H1 (cell line): Measurements from ENCODE around the gene SEC11A. TPM values are rescaled to one million over a fixed set of nuclear protein-coding genes. Genes with fewer than 3 reads are reported as not detected.

Experiments
- CTCF ChIA-PET: fragments of 300-600 bp; sonication (Branson Sonifier 250); formaldehyde crosslinking; loops from one replicate; lab custom pipeline; 2021; ENCODE audit not compliant: partially characterized antibody; lab: Charles Lee
- POLR2A ChIA-PET: fragments of 300-600 bp; sonication (Branson Sonifier 250); formaldehyde crosslinking; loops from one replicate; lab custom pipeline; 2021; ENCODE audit warnings: inconsistent platforms; ENCODE audit not compliant: partially characterized antibody; lab: Charles Lee
- DNase-seq, 2 experiments: peaks; one replicate each; pipeline versions ENCODE4 v3.0.0 to v3.0.0-alpha.2; 2010 to 2022; ENCODE audit warnings: low spot score in 2 of 2, low read depth in 1 of 2, mixed read lengths in 1 of 2
- FAIRE-seq: peaks from 2 replicates; lab custom pipeline; 2011; peaks lifted over from hg19 to GRCh38; lab: Jason Lieb, UNC
- H2AFZ ChIP-seq: 2 replicates; pipeline ENCODE4 v1.8.1; 2012; ENCODE audit warnings: low read length, inconsistent platforms
- H2AK5ac ChIP-seq: 2 replicates; pipeline ENCODE4 v1.6.1; 2013; ENCODE audit warnings: low read depth, low read length
- H2BK120ac ChIP-seq: replicated peaks from 2 replicates; pipeline ENCODE3; 2013; ENCODE audit warnings: low read depth, low read length, inconsistent platforms
- H2BK12ac ChIP-seq: 2 replicates; pipeline ENCODE4 v1.6.1; 2013; ENCODE audit warnings: low read depth, low read length
- H2BK15ac ChIP-seq: 2 replicates; pipeline ENCODE4 v1.6.1; 2013; ENCODE audit warnings: low read length
- H2BK20ac ChIP-seq: 2 replicates; pipeline ENCODE4 v1.6.1; 2013; ENCODE audit warnings: low read length
- H2BK5ac ChIP-seq: 2 replicates; pipeline ENCODE4 v1.6.1; 2013; ENCODE audit warnings: low read depth, low read length
- H3K14ac ChIP-seq: 2 replicates; pipeline ENCODE4 v1.6.1; 2013; ENCODE audit warnings: inconsistent platforms; ENCODE audit not compliant: insufficient read length
- H3K18ac ChIP-seq: 2 replicates; pipeline ENCODE4 v1.6.1; 2013; ENCODE audit warnings: low read length; ENCODE audit errors: extremely low read depth
- H3K23ac ChIP-seq: 2 replicates; pipeline ENCODE4 v1.6.1; 2013; ENCODE audit warnings: inconsistent platforms; ENCODE audit not compliant: insufficient read length
- H3K23me2 ChIP-seq: 2 replicates; pipeline ENCODE4 v1.6.1; 2013; ENCODE audit warnings: low read depth, low read length
- H3K27ac ChIP-seq: 2 replicates; pipeline ENCODE4 v1.6.1; 2011; ENCODE audit warnings: low read depth, low read length, inconsistent platforms
- H3K27me3 ChIP-seq, 4 experiments: replicated peaks in 1 of 4; 1 replicate in 1 of 4; 2 replicates in 3 of 4; pipeline versions ENCODE4 v1.6.1 to v1.8.1; 2011 to 2013; ENCODE audit warnings: low read length in 3 of 4, mild to moderate bottlenecking in 3 of 4, inconsistent platforms in 2 of 4, mixed read lengths in 2 of 4, moderate library complexity in 1 of 4; ENCODE audit not compliant: control insufficient read depth in 3 of 4, insufficient read depth in 3 of 4; ENCODE audit errors: extremely low read depth in 1 of 4
- H3K36me3 ChIP-seq, 4 experiments: 2 replicates each; pipeline versions ENCODE4 v1.6.1 to v1.8.1; 2011 to 2013; ENCODE audit warnings: mild to moderate bottlenecking in 4 of 4, low read length in 3 of 4, moderate library complexity in 2 of 4, control low read depth in 1 of 4, inconsistent platforms in 1 of 4; ENCODE audit not compliant: insufficient read depth in 4 of 4, control insufficient read depth in 2 of 4
- H3K4ac ChIP-seq: replicated peaks from 2 replicates; pipeline ENCODE3; 2013; ENCODE audit warnings: low read length, low read depth, mixed read lengths, inconsistent platforms; ENCODE audit not compliant: insufficient read length
- H3K4me1 ChIP-seq, 4 experiments: replicated peaks in 1 of 4; 1 replicate in 1 of 4; 2 replicates in 3 of 4; pipeline versions ENCODE4 v1.6.1 to v1.8.1; 2011 to 2013; ENCODE audit warnings: low read length in 3 of 4, inconsistent platforms in 2 of 4, mixed read lengths in 1 of 4; ENCODE audit not compliant: insufficient read depth in 4 of 4, control insufficient read depth in 3 of 4
- H3K4me2 ChIP-seq, 2 experiments: 2 replicates each; pipeline versions ENCODE4 v1.6.1 to v1.8.1; 2011 to 2013; ENCODE audit warnings: low read depth in 2 of 2, low read length in 2 of 2, control low read depth in 1 of 2, inconsistent platforms in 1 of 2, mild to moderate bottlenecking in 1 of 2; ENCODE audit not compliant: insufficient read depth in 1 of 2
- H3K4me3 ChIP-seq, 4 experiments: fragments of 200-600, 300-600 bp in 1 of 4; sonication (generic), shearing (Covaris generic), sonication (Bioruptor Twin) in 1 of 4; 2 replicates each; pipeline versions ENCODE4 v1.5.1 to v1.8.1; 2011 to 2016; ENCODE audit warnings: low read length in 4 of 4, low read depth in 3 of 4, control low read depth in 2 of 4, inconsistent platforms in 2 of 4, mild to moderate bottlenecking in 2 of 4, mixed read lengths in 1 of 4, moderate library complexity in 1 of 4; ENCODE audit not compliant: insufficient read depth in 2 of 4; ENCODE audit errors: extremely low read depth in 1 of 4
- H3K56ac ChIP-seq: replicated peaks from 2 replicates; pipeline ENCODE3; 2013; ENCODE audit warnings: low read depth, mild to moderate bottlenecking, mixed read lengths, low read length, inconsistent platforms; ENCODE audit not compliant: insufficient read length
- H3K79me1 ChIP-seq: 2 replicates; pipeline ENCODE4 v1.6.1; 2013; ENCODE audit warnings: low read depth, low read length, control low read depth
- H3K79me2 ChIP-seq, 2 experiments: 2 replicates each; pipeline versions ENCODE4 v1.6.1 to v1.8.1; 2012 to 2013; ENCODE audit warnings: low read length in 2 of 2, mild to moderate bottlenecking in 2 of 2, inconsistent platforms in 1 of 2; ENCODE audit not compliant: insufficient read depth in 2 of 2, control insufficient read depth in 1 of 2
- H3K9ac ChIP-seq, 4 experiments: replicated peaks in 1 of 4; 1 replicate in 1 of 4; 2 replicates in 3 of 4; pipeline versions ENCODE4 v1.6.1 to v1.8.1; 2011 to 2013; ENCODE audit warnings: low read depth in 3 of 4, low read length in 3 of 4, control low read depth in 2 of 4, mild to moderate bottlenecking in 2 of 4, moderate library complexity in 2 of 4, inconsistent platforms in 1 of 4; ENCODE audit errors: extremely low read depth in 1 of 4
- H3K9me3 ChIP-seq, 2 experiments: 2 replicates each; pipeline versions ENCODE4 v1.6.1 to v1.8.1; 2012 to 2013; ENCODE audit warnings: mild to moderate bottlenecking in 2 of 2, moderate library complexity in 2 of 2, control low read depth in 1 of 2, inconsistent platforms in 1 of 2, low read depth in 1 of 2, low read length in 1 of 2, mixed read lengths in 1 of 2; ENCODE audit not compliant: insufficient read depth in 2 of 2
- H4K20me1 ChIP-seq, 2 experiments: replicated peaks in 1 of 2; 2 replicates each; pipeline versions ENCODE3 to v1.8.1; 2011 to 2013; ENCODE audit warnings: inconsistent platforms in 2 of 2, low read length in 2 of 2, mild to moderate bottlenecking in 1 of 2; ENCODE audit not compliant: insufficient read depth in 2 of 2, control insufficient read depth in 1 of 2
- H4K5ac ChIP-seq: 2 replicates; pipeline ENCODE4 v1.6.1; 2013; ENCODE audit warnings: low read length, low read depth, mixed read lengths, inconsistent platforms; ENCODE audit not compliant: insufficient read length
- H4K8ac ChIP-seq: 2 replicates; pipeline ENCODE4 v1.8.0; 2013; ENCODE audit warnings: mild to moderate bottlenecking, moderate library complexity, low read length, inconsistent platforms; ENCODE audit not compliant: insufficient read depth; ENCODE audit errors: extremely low read depth
- H4K91ac ChIP-seq: replicated peaks from 2 replicates; pipeline ENCODE3; 2013; ENCODE audit warnings: low read length, mixed read lengths, inconsistent platforms; ENCODE audit not compliant: insufficient read length
- NRF1 ChIP-seq: IDR thresholded peaks from 2 replicates; pipeline ENCODE4 v1.6.1; 2011; ENCODE audit warnings: mild to moderate bottlenecking, low read depth, low read length, improper control_type of control experiment
- WGBS, 2 experiments: shearing (Covaris generic) in 1 of 2; methylation state at CpG; one replicate each; pipeline versions ENCODE4 v1.1.6 to v1.1.7; 2013 to 2015; ENCODE audit warnings: low lambda C conversion rate in 2 of 2, mixed read lengths in 2 of 2, inconsistent platforms in 1 of 2, low coverage in 1 of 2, missing lambda C conversion rate in 1 of 2; ENCODE audit not compliant: insufficient replicate concordance in 2 of 2, insufficient coverage in 1 of 2, insufficient read length in 1 of 2; ENCODE audit errors: extremely low coverage in 1 of 2, missing lambda C conversion rate in 1 of 2; 5-methylcytosine and 5-hydroxymethylcytosine counted together
- polyA plus RNA-seq, 7 experiments: library from polyadenylated mRNA; depleted of rRNA in 3 of 7; stranded (reverse) in 5 of 7; unstranded in 2 of 7; fragments of >200 nt in 5 of 7; fragments of 200-250 nt in 2 of 7; gene quantifications; 1 replicate in 5 of 7; 2 replicates in 1 of 7; 4 replicates in 1 of 7; pipeline versions ENCODE4 v1.2.1 to v1.2.3, GENCODE V29; 2011 to 2013; ENCODE audit warnings: missing spikeins in 2 of 7, mixed read lengths in 2 of 7
- total RNA-seq: library from RNA; stranded (reverse); fragmentation: NEBNext Ultra II Directional; extraction: Animal tissue kit (Norgen Biotek cat#: 25700); gene quantifications from 2 replicates; pipeline ENCODE4 v1.2.1, GENCODE V29; 2021

The SEC11A gene
- total and polyA plus RNA-seq, 2 of the 8 experiments (the other 6 are each of a cell fraction or from before 2014, with no cell fraction given), result 268 to 316 TPM

DNA sequence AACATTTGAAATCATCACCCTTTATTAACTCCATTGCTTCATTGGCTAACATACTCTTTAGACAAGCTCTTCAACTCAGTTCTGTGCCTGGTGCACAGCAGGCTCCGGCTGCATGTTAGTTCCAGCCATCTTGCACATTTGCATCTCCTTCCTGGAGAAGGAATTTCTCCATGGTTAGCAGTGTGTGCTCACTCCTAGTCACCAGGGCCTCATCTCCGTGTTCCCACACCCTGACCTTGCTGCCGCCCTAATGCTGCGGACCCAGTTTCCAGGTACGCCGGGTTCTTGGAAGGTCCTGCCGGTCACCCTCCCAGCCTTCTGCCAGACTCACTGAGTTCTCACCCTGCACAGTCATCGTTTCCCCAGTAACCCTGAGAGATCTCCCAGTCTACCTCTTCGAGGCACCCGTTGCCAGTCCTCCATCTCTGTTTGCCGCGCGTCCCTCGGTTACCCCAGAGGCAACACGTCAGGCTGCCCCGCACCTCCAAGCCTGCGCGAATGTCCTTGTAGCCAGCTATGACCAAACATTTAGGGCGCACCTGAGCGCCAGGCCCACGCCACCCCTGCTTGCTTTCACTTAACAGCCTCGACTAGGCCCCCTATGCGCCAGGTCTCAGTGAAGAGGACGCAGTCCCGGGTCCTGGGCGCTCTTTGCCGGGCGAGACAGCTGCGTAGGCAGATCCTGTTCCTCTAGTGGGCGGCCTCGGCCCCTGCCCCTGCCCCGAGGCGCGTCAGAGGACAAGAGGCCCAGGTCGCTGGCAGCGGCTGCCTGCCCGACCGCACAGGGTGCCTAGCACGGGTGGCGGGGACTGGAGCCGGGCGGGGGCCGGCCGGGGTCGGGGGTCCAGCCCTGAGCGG is 31.7 kb upstream of the SEC11A start:
- Histone ChIP-seq H3K56ac (peak overlapping the region; percentile 60), H4K91ac (peak overlapping the region; percentile 92), H3K79me1 (peaks cover 4% of the 10 kb centered on the region; the same call in 1 of the 2 replicates), H2BK12ac (peak overlapping the region; percentile 86), H2BK120ac (no peak overlapping the region), H3K9ac (peak overlapping the region; percentile 64 to 86 (median 77)), H2BK15ac (peak overlapping the region; percentile 83; the same call in 1 of the 2 replicates), H3K14ac (no peak overlapping the region), H2BK20ac (0 out of 2 replicates have a peak overlapping the region, but pooled peaks have one; percentile 3), H2AK5ac (no peak overlapping the region), H4K20me1 (peaks cover 2 to 11% of the 10 kb centered on the region in 2 experiments), H3K18ac (peak overlapping the region; percentile 93), H3K23ac (no peak overlapping the region), H4K5ac (peak overlapping the region; percentile 93), H3K9me3 (no peaks in the 10 kb centered on the region), H3K4me3 (peak overlapping the region; percentile 61 to 77 (median 68)), H2BK5ac (peak overlapping the region; percentile 96), H3K27me3 (no peaks in the 10 kb centered on the region), H3K4ac (peak overlapping the region; percentile 71), H2AFZ (peak overlapping the region; percentile 52), H3K27ac (peak overlapping the region; percentile 87), H3K36me3 (no peaks in the 10 kb centered on the region), H3K4me1 (peaks cover 3 to 13% (median 11%) of the 10 kb centered on the region in 4 experiments), H3K23me2 (peaks cover 15% of the 10 kb centered on the region), H4K8ac (peak overlapping the region; percentile 87), H3K79me2 (peaks cover 8 to 40% of the 10 kb centered on the region in 2 experiments), H3K4me2 (peak overlapping the region; percentile 88 to 92)
- no peak for FAIRE-seq
- ChIA-PET CTCF (interaction anchor here (0.9 to 1.5 kb wide), 7 partner anchors 12 to 92 kb away, joined by 3 to 6 read pairs (median 4); partner anchors contain the start of gene SEC11A), POLR2A (interaction anchor here (0.7 to 4.7 kb wide), 10 partner anchors 12 to 146 kb away, joined by 3 to 42 read pairs (median 4); partner anchors contain the start of genes SEC11A, WDR73 and ZSCAN2)
- DNase-seq, result peak in 1 of 2 experiments; percentile 89
- 8% methylated on average over 29 of the region's 46 CpGs; no CpG with 5 or more reads in 1 of the 2 experiments for WGBS, 2 experiments
- no peak for TF ChIP-seq NRF1
